Retinal pigment epithelial cell (primary cell): ENCODE data around the gene MUS81.
A peak's percentile ranks its signal among the peaks of the same experiment; 100 is the strongest.

Experiments used
- DNase-seq: peaks from one replicate; pipeline ENCODE4 v3.0.0-alpha.2; 2010; ENCODE audit warnings: low read depth
- H3K4me3 ChIP-seq: 2 replicates; pipeline ENCODE4 v1.5.1; 2011; ENCODE audit warnings: mild to moderate bottlenecking, low read length, control low read depth, moderate library complexity
- CTCF ChIP-seq: conservative IDR thresholded peaks from 2 replicates; pipeline ENCODE4 v1.5.1; 2011; ENCODE audit warnings: low read depth, low read length, control low read depth, inconsistent platforms

Gene MUS81

GRCh38 chr11:65892661-65893317, 32.6 kb downstream of the MUS81 start:
- H3K4me3 ChIP-seq: no peak overlapping the region
- TF ChIP-seq CTCF: no peak
- DNase-seq: no peak

- H3K4me3 ChIP-seq: no peak overlapping the region
- no peak for TF ChIP-seq CTCF
- no peak for DNase-seq
Observed at GRCh38 chr11:65894034-65894591, 33.9 kb downstream of the MUS81 start.

DNA sequence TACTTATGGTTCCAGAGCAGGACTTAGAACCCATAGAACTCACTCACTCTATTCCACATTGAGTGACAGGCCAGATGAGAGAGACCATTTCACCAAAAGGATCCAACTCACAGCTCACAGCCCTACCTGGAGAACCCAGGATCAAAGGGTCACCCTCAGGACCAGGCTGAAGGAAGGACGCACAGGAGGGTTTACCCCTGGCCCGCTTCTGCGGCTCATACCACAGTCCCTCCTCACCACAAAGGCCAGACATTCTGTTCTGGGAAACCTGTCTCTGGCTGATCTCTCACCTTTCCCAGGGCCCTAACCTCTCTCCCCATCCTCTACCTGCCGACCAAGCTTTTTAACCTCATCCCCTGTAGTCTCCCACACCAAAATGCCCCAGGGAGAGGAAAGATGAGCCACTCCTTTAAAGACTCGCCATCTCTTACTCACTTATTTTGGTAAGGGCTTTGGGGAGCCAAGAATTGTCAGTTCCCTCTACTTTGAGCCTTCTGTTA, 35.3 kb downstream of the MUS81 start:
- no peak for DNase-seq
- no peak for TF ChIP-seq CTCF
- no peak overlapping the region for H3K4me3 ChIP-seq

- no peak overlapping the region for H3K4me3 ChIP-seq
- DNase-seq: no peak
- TF ChIP-seq CTCF: no peak
Observed at GRCh38 chr11:65896034-65896999, 36.1 kb downstream of the MUS81 start.

DNA sequence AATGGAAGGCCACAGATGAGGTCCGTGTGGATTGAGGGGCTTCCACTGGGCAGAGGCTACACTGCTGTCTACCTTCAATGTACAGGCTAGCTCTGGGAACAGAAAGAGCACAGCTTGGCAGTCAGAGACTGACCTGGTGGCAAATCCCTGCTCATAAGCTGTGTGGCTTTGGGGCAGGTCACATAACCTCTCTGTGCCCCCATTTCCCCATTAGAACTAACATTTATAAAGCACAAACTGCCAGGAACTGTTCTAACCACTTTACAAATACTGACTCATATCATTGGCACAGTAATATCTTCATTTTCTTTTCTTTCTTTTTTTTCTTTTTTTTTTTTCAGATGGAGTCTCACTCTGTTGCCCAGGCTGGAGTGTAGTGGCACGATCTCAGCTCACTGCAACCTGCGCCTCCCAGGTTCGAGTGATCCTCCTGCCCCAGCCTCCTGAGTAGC, 36.8 kb downstream of the MUS81 start:
- DNase-seq: no peak
- TF ChIP-seq CTCF: no peak
- no peak overlapping the region for H3K4me3 ChIP-seq

DNA sequence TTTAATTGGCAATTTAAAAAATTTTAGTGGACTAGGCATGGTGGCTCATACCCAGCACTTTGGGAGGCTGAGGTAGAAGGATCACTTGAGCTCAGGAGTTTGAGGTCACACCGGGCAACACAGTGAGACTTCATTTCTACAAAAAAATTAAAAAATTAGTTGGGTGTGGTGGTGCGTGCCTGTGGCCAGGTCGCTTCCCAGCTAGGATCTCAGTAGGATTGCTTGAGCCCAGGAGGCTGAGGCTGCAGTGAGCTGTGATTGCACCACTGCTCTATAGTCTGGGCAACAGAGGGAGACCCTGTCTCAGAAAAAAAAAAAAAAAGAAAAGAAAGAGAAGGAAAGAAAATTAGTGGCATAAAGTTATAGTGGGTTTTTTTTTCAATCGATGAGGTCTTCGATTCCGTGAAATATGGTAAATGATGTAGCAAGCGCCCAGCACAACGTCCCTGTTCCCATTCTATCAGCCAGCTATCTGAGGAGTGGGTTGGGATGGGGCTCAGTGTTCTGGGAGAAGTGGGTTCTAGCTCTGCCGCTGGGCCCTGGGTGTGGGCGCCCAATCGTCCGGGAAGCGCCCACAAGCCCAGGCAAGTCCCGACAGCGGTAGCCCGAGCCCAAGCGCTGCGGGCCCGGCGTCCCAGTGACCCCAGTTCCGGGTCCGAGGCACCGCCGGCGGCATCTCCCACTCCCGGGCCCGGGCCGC, 38.6 kb downstream of the MUS81 start:
- peak overlapping the region; percentile 88 for H3K4me3 ChIP-seq
- DNase-seq: no peak
- TF ChIP-seq CTCF: no peak
